H1 (cell line): ENCODE results near the gene TRAPPC12.

Experiments
- CEBPB ChIP-seq: IDR thresholded peaks from 2 replicates; pipeline ENCODE4 v1.6.1; 2012; ENCODE audit warnings: low read depth, low read length
- EZH2 ChIP-seq: fragments of 200-600 bp; sonication (generic); IDR thresholded peaks from 2 replicates; pipeline ENCODE4 v1.7.1; 2012; ENCODE audit warnings: low read depth, mild to moderate bottlenecking, moderate library complexity, low read length, inconsistent platforms; ENCODE audit not compliant: severe bottlenecking
- HDAC2 ChIP-seq, 2 experiments: fragments of 300-600 bp in 1 of 2; sonication (generic) in 1 of 2; IDR thresholded peaks; 2 replicates each; pipeline ENCODE4 v1.6.1; 2011 to 2012; ENCODE audit warnings: low read depth in 2 of 2, low read length in 2 of 2, mild to moderate bottlenecking in 2 of 2, moderate library complexity in 2 of 2, borderline replicate concordance in 1 of 2, inconsistent platforms in 1 of 2
- JUN ChIP-seq: IDR thresholded peaks from 2 replicates; pipeline ENCODE4 v1.6.1; 2011; ENCODE audit warnings: low read depth, mild to moderate bottlenecking, improper control_type of control experiment, low read length
- NRF1 ChIP-seq: IDR thresholded peaks from 2 replicates; pipeline ENCODE4 v1.6.1; 2011; ENCODE audit warnings: mild to moderate bottlenecking, low read depth, low read length, improper control_type of control experiment
- POLR2A ChIP-seq, 2 experiments: IDR thresholded peaks; 1 replicate in 1 of 2; 2 replicates in 1 of 2; pipeline ENCODE4 v1.6.1; 2011; ENCODE audit warnings: low read depth in 2 of 2, low read length in 2 of 2, mild to moderate bottlenecking in 2 of 2; ENCODE audit errors: control extremely low read depth in 1 of 2
- POLR2AphosphoS5 ChIP-seq: IDR thresholded peaks from 2 replicates; pipeline ENCODE4 v1.6.1; 2011; ENCODE audit warnings: low read depth, low read length
- SIN3A ChIP-seq, 2 experiments: IDR thresholded peaks in 1 of 2; conservative IDR thresholded peaks in 1 of 2; 2 replicates each; pipeline ENCODE4 v1.6.1; 2011 to 2012; ENCODE audit warnings: low read length in 2 of 2, improper control_type of control experiment in 1 of 2, low read depth in 1 of 2, mild to moderate bottlenecking in 1 of 2
- TF ChIP-seq, protein P1 (sequence below), 3 experiments: IDR thresholded peaks; 1 replicate in 2 of 3; 2 replicates in 1 of 3; pipeline versions ENCODE4 v1.5.1 to v1.6.1; 2011; ENCODE audit warnings: low read length in 3 of 3, mild to moderate bottlenecking in 3 of 3, inconsistent platforms in 2 of 3, low read depth in 1 of 3, moderate library complexity in 1 of 3; ENCODE audit not compliant: insufficient read depth in 1 of 3; ENCODE audit errors: control extremely low read depth in 1 of 3

- TF ChIP-seq CEBPB = no peak
- TF ChIP-seq NRF1 = no peak
- no peak for TF ChIP-seq POLR2A (IDR thresholded peaks at IDR 0.05; ENCODE audit: control extremely low read depth in 1 of 2, low read depth in 2 of 2, low read length in 2 of 2)
- no peak for TF ChIP-seq HDAC2 (IDR thresholded peaks at IDR 0.05; ENCODE audit: borderline replicate concordance in 1 of 2, low read depth in 2 of 2, low read length in 2 of 2)
- TF ChIP-seq JUN = no peak
- TF ChIP-seq, protein P1, sequence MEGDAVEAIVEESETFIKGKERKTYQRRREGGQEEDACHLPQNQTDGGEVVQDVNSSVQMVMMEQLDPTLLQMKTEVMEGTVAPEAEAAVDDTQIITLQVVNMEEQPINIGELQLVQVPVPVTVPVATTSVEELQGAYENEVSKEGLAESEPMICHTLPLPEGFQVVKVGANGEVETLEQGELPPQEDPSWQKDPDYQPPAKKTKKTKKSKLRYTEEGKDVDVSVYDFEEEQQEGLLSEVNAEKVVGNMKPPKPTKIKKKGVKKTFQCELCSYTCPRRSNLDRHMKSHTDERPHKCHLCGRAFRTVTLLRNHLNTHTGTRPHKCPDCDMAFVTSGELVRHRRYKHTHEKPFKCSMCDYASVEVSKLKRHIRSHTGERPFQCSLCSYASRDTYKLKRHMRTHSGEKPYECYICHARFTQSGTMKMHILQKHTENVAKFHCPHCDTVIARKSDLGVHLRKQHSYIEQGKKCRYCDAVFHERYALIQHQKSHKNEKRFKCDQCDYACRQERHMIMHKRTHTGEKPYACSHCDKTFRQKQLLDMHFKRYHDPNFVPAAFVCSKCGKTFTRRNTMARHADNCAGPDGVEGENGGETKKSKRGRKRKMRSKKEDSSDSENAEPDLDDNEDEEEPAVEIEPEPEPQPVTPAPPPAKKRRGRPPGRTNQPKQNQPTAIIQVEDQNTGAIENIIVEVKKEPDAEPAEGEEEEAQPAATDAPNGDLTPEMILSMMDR (IDR thresholded peaks at IDR 0.05; ENCODE audit: control extremely low read depth in 1 of 3, insufficient read depth in 1 of 3, low read depth in 1 of 3, low read length in 3 of 3) = no peak
- TF ChIP-seq SIN3A (conservative IDR thresholded peaks at IDR 0.05 in 1 of 2, IDR thresholded peaks at IDR 0.05 in 1 of 2; ENCODE audit: low read depth in 1 of 2, low read length in 2 of 2) = no peak
- no peak for TF ChIP-seq POLR2AphosphoS5
- TF ChIP-seq EZH2 = no peak
These were observed 53.8 kb downstream of the TRAPPC12 start for GRCh38 chr2:3433339-3433699.
